HPDE6-E6E7 (cell line): ENCODE results near the gene OTOS.

Experiments used
- DNase-seq: peaks from one replicate; pipeline ENCODE4 v3.0.0; 2011; ENCODE audit warnings: missing footprints; ENCODE audit errors: extremely low spot score

OTOS gene

GRCh38 chr2:240140511-240140910 is at the start of gene OTOS:
Gene OTOS, minus strand, starts transcription at chr2:240140658. Its CDS starts 332 bp downstream, at chr2:240140326.
- DNase-seq, result no peak

DNA sequence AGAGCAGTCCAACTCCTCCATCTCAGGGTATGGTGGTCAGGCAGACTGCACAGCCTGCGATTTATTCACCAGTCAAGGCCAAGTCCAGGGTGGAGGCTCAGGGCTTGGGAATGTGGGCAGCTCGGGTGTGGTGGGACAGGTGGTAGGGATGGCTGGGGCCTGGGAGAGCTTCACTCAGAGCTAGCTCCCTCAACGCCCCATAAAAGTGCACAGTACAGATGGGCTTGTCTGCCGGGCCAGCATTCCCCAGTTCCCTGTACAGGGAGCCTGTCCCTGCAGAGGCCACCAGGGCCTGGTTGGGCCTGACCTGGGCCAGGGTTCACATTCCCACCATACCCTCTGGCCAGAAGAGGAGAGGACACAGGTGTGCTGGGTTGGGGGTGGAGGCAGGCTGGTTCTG is 49.2 kb upstream of the OTOS start:
- DNase-seq, result no peak

DNA sequence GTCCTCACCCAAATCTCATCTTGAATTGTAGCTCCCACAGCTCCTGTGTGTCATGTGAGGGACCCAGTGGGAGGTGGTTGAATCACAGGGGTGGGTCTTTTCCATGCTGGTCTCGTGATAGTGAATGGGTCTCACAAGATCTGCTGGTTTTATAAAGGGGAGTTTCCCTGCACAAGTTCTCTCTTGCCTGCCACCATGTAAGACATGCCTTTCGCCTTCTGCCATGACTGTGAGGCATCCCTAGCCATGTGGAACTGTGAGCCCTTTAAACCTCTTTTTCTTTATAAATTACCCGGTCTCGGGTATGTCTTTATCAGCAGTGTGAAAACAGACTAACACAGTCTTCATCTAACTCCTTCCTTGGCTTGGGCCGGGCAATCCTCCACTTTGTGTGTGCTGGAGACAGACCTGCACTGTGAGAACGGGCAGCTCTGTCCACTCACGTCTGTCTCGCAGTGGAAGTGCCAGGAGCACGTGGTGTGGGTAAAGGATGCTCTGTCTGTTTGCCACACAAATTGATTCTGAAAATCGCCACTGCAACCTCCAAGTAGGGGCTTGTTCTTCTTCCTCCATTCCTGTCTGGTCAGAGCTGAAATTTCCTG is 47.6 kb upstream of the OTOS start:
- DNase-seq, result no peak

DNA sequence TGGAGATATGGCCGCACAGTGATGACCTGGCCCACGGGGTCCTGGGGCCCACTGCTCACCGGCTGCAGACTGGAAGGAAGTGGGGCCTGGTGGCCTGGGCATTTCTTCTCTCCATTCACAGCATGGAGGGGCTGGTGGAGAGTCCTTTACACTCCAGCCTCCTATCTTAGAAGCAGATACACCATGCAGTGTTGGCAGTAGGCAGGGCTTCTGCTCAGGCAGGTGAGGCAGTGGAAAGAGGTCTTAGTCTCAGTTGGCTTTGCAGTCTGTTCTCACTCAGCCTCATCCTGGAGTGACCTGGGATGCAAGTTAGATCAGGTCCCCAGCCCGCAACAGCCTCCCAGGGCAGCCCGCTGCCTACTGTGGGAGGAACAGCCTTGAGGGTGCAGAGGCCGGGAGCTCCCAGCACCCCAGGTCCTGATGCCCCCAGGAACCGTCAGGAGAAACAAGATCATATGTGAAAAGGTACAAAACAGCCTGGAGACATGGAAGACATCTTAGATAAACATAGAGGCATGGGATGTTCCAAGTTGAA is 45.8 kb upstream of the OTOS start:
- DNase-seq, result no peak

DNA sequence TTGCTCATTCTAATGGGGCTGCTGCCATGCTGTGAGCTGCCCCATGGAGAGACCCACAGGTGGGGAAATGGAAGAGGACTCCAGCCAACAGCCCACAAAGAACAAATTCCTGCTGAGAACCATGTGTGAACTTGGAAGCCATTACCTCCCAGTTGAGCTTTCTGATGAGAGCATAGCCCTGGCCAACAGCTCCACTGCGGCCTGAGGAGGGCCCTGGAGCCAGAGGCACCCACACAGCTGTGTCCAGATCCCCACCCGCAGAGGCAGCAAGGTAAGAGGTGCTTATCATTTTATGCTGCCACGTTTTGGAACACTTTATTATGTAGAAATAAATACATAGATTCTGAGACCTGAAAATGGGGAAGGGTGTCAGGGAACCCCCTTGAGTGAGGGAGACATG is 44.2 kb upstream of the OTOS start:
- no peak for DNase-seq

GRCh38 chr2:240183875-240184590 is 43.6 kb upstream of the OTOS start:
- DNase-seq, result no peak

- no peak for DNase-seq
These were observed 42.8 kb upstream of the OTOS start for GRCh38 chr2:240183006-240183874.

- DNase-seq, result no peak
These were observed 42.0 kb upstream of the OTOS start for GRCh38 chr2:240182476-240182875.

DNA sequence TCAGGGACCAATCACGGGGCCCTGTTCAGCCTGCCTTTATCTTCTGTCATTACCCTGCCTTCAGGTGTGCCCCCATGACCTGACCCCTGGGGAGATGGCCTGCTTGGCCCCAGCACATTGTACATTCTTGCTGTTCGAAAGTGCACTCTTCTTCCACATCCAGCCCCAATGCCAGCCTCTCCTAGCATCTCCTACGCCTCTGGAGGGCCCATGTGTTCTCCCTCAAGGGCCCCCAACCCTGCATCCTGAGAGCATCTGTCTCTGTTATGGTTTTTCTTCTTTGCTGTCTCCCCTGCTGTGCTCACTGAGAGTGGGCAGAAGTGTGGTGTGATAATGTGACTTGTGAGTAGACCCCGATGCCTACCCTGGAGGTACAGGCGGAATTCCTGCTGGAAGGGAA is 41.5 kb upstream of the OTOS start:
- DNase-seq, result no peak

DNA sequence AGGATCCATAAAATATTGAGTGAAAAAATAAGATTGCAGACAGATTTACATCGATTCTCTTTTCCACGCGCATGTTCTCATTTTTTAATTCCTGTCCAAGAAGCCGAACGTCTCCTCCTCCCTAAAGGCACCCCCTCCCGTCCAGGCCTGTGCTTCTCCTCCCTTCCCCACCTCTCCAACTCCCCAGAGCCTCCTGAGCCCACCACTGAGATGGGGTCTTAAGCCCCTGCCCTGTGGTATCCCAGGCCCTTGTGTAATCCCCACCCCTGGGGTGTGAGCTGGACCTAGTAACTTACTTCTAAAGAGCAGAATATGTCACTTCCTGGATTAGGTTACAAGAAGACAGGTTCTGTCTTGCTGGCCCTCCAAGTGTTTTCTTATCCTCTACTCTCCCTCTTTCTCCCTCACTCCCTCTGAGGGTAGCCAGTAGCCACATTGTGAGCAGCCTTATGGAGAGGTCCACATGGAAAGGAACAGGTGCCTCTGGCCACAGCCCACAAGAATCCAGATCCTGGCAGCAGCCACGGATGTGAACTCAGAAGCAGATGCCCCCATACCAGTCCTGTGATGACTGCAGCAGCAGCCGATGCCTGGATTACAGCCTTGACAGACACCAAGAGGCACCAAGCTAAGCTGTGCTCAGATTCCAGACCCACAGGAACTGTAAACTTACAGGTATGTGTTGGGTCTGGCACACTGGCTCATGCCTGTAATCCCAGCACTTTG is 39.6 kb upstream of the OTOS start:
- peak; percentile 52 for DNase-seq

GRCh38 chr2:240179186-240179815 is 38.8 kb upstream of the OTOS start:
- DNase-seq, result no peak

- DNase-seq, result no peak
These were observed 38.1 kb upstream of the OTOS start for GRCh38 chr2:240178564-240178963.

DNA sequence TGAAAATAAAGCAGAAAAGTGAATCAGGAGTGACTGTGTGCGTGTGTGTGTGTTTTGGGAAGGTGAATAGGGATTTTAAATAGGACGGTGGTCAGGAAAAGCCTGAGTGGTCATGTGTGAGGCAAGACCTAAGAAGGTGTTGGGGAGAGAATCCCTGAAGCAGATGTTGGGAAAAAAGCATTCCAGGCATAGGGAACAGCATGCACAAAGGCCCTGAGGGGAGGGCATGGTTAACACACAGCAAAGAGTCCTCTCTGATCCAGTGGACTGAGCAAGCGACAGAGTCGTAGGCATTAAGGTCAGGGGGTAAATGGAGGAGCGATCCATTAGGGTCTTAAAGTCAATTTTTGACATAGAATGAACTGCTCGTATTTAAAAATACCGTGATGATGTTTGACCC is 34.0 kb upstream of the OTOS start:
- no peak for DNase-seq

GRCh38 chr2:240172071-240172895 is 31.8 kb upstream of the OTOS start:
- no peak for DNase-seq

DNA sequence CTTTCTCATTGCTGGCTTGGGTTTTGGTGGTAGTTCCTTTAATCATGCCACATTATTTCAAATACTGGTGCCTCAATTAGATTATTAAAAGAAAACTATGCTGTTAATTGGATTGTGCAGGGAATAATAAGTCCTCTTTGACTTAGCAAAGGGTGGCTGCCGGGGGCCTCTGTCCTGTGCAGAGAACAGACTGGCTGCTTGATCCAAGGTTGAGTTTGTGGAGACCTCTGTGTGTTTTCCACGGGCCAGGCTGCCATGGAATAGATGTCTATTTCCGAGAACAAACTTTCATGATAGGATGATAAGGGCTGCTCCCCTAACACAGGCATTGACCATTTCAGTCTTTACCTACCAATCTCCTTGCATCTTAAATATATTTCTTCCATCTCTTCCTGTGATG is 30.4 kb upstream of the OTOS start:
- no peak for DNase-seq

DNA sequence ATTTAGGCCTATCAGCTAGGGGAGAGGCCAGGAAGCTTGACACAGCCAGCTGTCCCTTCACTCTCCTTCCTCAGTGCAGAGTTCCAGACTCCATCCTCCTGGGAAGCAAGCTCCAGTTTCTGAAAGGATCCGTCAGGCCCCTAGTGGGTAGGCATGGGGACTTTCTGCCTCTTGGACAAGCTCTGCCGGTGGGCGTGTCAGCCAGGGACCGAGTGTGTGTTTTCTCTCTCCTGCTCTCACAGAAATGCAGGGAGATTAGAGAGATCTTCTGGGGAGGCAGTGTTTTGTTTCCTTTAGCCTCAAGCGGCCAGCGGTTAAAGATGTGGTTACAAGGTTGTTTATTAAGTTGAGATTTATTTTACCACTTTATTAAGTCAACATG is 29.9 kb upstream of the OTOS start:
- DNase-seq, result no peak

DNA sequence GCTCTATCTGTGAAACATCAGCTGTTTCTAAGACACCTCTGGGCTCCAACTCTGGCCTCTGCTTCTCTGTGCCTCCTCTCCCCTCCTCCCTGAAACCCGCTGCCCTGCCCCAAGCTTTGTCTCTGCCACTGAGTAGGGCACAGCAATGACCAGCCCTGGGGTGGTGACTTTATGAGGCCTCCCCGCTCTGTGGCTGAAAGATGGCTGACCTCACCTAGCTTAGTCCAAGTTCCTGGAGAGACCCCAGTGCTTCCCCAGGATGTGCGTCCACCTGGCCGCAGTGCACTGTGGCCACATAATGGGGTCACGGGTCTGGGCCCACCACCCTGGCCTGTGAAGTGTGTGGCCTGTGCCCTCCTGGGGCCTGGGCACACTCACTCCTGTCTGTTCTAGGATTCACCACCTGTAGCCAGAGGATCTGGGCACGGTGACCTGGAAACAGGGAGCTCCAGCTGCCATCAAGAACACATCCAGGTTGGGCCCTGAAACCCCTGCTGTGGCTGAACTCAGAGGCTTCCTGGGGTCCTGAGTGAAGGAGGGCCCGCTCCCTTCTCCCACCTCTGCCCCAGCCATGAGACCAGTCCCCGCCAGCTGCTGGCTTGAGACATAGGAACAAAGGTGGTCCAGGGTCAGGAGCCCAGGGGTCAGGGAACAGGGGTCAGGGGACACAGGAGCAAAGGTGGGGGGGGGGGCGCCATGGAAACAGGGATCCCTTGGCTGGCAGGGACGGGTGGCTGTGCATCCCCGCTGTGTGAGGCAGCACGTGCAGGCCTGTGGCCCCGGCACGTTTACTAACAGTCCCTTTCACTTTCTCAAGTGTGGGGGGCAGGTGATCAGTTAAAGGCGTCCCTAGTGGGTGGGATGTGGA is 29.3 kb upstream of the OTOS start:
- DNase-seq, result no peak

- DNase-seq, result no peak
These were observed 28.3 kb upstream of the OTOS start for GRCh38 chr2:240168546-240169361.

DNA sequence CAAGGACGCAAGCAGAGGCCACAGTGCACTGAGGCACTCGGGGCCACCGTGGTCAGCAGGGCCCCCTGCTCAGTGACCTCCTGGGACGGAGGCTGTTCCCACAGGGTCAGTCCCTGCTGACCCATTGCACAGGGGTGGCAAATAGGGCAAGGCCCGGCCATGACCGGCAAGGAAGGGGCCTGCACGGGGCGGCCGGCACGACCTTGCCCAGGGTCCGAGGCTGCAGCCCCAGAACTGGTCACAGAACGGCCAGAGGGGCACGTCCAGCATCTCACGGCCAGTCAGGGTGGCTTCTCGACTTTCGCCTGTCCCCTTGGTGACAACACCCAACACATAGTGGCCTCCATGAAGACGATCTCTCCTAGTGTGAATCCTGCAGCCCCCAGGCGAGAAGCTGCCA is 27.6 kb upstream of the OTOS start:
- no peak for DNase-seq
